SK-N-SH treated with all-trans-retinoic acid at 6 μM for 48 hours (cell line): ENCODE results near the gene RASA4B.

Source experiments
- ATAC-seq: fragments of 200-7000 bp; cut with Tn5 transposase; 3 replicates; pipeline ENCODE4 v1.9.1; 2020; ENCODE audit warnings: mild to moderate bottlenecking, moderate library complexity
- ARNTL ChIP-seq: fragments of 450-650 bp; formaldehyde crosslinking; IDR thresholded peaks from 2 replicates; pipeline ENCODE4 v1.5.0; 2020; ENCODE audit warnings: low read depth, mild to moderate bottlenecking, moderate library complexity, borderline replicate concordance
- CSDC2 ChIP-seq: fragments of 250-450 bp; sonication (Bioruptor Pico); IDR thresholded peaks from 2 replicates; pipeline ENCODE4 v1.5.0; 2020; ENCODE audit warnings: mild to moderate bottlenecking, moderate library complexity
- ESRRG ChIP-seq: fragments of 250-450 bp; sonication (Bioruptor Pico); IDR thresholded peaks from 2 replicates; pipeline ENCODE4 v1.6.1; 2021; ENCODE audit warnings: mild to moderate bottlenecking
- GLIS3 ChIP-seq: fragments of 250-450 bp; sonication (Bioruptor Pico); IDR thresholded peaks from 2 replicates; pipeline ENCODE4 v1.5.0; 2020; ENCODE audit warnings: mild to moderate bottlenecking, moderate library complexity
- ISL1 ChIP-seq: fragments of 250-450 bp; sonication (Bioruptor Pico); IDR thresholded peaks from 2 replicates; pipeline ENCODE4 v2.1.2; 2022; ENCODE audit warnings: mild to moderate bottlenecking, moderate library complexity
- OSR1 ChIP-seq: fragments of 250-450 bp; sonication (Bioruptor Pico); IDR thresholded peaks from 2 replicates; pipeline ENCODE4 v1.8.0; 2022; ENCODE audit warnings: moderate library complexity, mild to moderate bottlenecking, inconsistent platforms
- PPARA ChIP-seq: fragments of 250-450 bp; sonication (Bioruptor Pico); IDR thresholded peaks from 2 replicates; pipeline ENCODE4 v1.5.0; 2020; ENCODE audit warnings: mild to moderate bottlenecking, borderline replicate concordance
- RARB ChIP-seq: fragments of 250-450 bp; sonication (Bioruptor Pico); IDR thresholded peaks from 2 replicates; pipeline ENCODE4 v1.8.0; 2021; ENCODE audit warnings: mild to moderate bottlenecking, moderate library complexity
- TCF4 ChIP-seq: fragments of 250-450 bp; sonication (Bioruptor Pico); IDR thresholded peaks from 2 replicates; pipeline ENCODE4 v1.8.0; 2021; ENCODE audit warnings: mild to moderate bottlenecking, moderate library complexity, borderline replicate concordance
- TOX ChIP-seq: fragments of 250-450 bp; sonication (Bioruptor Pico); IDR thresholded peaks from 2 replicates; pipeline ENCODE4 v1.8.0; 2021; ENCODE audit warnings: mild to moderate bottlenecking, moderate library complexity, borderline replicate concordance
- ZC3H10 ChIP-seq: fragments of 250-450 bp; sonication (Bioruptor Pico); IDR thresholded peaks from 2 replicates; pipeline ENCODE4 v1.5.1; 2021; ENCODE audit warnings: mild to moderate bottlenecking, moderate library complexity
- ZFP30 ChIP-seq: fragments of 450-650 bp; formaldehyde crosslinking; IDR thresholded peaks from 2 replicates; pipeline ENCODE4 v1.5.0; 2022; ENCODE audit warnings: mild to moderate bottlenecking, moderate library complexity
- ZNF565 ChIP-seq: fragments of 450-650 bp; formaldehyde crosslinking; conservative IDR thresholded peaks from 2 replicates; pipeline ENCODE4 v1.5.0; 2020; ENCODE audit warnings: low read depth, mild to moderate bottlenecking, moderate library complexity
- ZNF70 ChIP-seq: fragments of 450-650 bp; formaldehyde crosslinking; IDR thresholded peaks from 2 replicates; pipeline ENCODE4 v1.5.0; 2020; ENCODE audit warnings: mild to moderate bottlenecking, moderate library complexity
- ZNF8 ChIP-seq: fragments of 450-650 bp; formaldehyde crosslinking; IDR thresholded peaks from 2 replicates; pipeline ENCODE4 v1.5.0; 2020; ENCODE audit warnings: mild to moderate bottlenecking, moderate library complexity
- TF ChIP-seq, protein P1 (sequence below): fragments of 250-450 bp; sonication (Bioruptor Pico); IDR thresholded peaks from 2 replicates; pipeline ENCODE4 v1.8.0; 2021; ENCODE audit warnings: low read depth, mild to moderate bottlenecking, moderate library complexity, borderline replicate concordance
- TF ChIP-seq, protein P2 (sequence below): fragments of 250-450 bp; sonication (Bioruptor Pico); IDR thresholded peaks from 2 replicates; pipeline ENCODE4 v1.5.0; 2020; ENCODE audit warnings: mild to moderate bottlenecking, moderate library complexity
- TF ChIP-seq, protein P3 (sequence below): fragments of 250-450 bp; sonication (Bioruptor Pico); IDR thresholded peaks from 2 replicates; pipeline ENCODE4 v1.5.1; 2020; ENCODE audit warnings: low read depth, mild to moderate bottlenecking, moderate library complexity
- TF ChIP-seq, protein P4 (sequence below): fragments of 250-450 bp; sonication (Bioruptor Pico); IDR thresholded peaks from 2 replicates; pipeline ENCODE4 v1.8.0; 2020; ENCODE audit warnings: mild to moderate bottlenecking, moderate library complexity, borderline replicate concordance

RASA4B gene

DNA sequence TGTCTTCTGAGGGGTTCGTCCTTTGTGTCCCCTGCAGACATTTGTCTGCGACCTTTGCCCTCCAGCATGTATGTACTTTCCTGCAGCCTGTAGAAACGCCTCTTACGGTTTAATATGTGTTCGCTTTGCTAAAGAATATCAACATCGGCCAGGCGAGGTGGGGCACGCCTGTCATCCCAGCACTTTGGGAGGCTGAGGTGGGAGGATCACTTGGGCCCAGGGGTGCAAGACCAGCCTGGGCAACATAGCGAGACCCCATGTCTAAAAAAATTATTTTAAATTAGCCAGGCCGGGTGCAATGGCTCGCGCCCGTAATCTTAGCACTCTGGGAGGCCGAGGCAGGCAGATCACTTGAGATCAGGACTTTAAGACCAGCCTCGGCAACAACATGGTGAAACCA lies 68.4 kb downstream of the RASA4B start:
- TF ChIP-seq TOX (CRISPR knock-in tag), result no peak
- TF ChIP-seq, protein P1, sequence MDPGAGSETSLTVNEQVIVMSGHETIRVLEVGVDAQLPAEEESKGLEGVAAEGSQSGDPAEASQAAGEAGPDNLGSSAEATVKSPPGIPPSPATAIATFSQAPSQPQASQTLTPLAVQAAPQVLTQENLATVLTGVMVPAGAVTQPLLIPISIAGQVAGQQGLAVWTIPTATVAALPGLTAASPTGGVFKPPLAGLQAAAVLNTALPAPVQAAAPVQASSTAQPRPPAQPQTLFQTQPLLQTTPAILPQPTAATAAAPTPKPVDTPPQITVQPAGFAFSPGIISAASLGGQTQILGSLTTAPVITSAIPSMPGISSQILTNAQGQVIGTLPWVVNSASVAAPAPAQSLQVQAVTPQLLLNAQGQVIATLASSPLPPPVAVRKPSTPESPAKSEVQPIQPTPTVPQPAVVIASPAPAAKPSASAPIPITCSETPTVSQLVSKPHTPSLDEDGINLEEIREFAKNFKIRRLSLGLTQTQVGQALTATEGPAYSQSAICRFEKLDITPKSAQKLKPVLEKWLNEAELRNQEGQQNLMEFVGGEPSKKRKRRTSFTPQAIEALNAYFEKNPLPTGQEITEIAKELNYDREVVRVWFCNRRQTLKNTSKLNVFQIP (CRISPR knock-in tag), result no peak
- no peak for TF ChIP-seq ESRRG (CRISPR knock-in tag)
- TF ChIP-seq, protein P2, sequence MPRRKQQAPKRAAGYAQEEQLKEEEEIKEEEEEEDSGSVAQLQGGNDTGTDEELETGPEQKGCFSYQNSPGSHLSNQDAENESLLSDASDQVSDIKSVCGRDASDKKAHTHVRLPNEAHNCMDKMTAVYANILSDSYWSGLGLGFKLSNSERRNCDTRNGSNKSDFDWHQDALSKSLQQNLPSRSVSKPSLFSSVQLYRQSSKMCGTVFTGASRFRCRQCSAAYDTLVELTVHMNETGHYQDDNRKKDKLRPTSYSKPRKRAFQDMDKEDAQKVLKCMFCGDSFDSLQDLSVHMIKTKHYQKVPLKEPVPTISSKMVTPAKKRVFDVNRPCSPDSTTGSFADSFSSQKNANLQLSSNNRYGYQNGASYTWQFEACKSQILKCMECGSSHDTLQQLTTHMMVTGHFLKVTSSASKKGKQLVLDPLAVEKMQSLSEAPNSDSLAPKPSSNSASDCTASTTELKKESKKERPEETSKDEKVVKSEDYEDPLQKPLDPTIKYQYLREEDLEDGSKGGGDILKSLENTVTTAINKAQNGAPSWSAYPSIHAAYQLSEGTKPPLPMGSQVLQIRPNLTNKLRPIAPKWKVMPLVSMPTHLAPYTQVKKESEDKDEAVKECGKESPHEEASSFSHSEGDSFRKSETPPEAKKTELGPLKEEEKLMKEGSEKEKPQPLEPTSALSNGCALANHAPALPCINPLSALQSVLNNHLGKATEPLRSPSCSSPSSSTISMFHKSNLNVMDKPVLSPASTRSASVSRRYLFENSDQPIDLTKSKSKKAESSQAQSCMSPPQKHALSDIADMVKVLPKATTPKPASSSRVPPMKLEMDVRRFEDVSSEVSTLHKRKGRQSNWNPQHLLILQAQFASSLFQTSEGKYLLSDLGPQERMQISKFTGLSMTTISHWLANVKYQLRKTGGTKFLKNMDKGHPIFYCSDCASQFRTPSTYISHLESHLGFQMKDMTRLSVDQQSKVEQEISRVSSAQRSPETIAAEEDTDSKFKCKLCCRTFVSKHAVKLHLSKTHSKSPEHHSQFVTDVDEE (CRISPR knock-in tag), result no peak
- no peak for TF ChIP-seq RARB (CRISPR knock-in tag)
- no peak for TF ChIP-seq ZNF70 (CRISPR knock-in tag)
- no peak for TF ChIP-seq ZNF565 (CRISPR knock-in tag)
- no peak for TF ChIP-seq ZFP30 (CRISPR knock-in tag)
- no peak for TF ChIP-seq ZC3H10 (CRISPR knock-in tag)
- no peak for TF ChIP-seq PPARA (CRISPR knock-in tag)
- no peak for TF ChIP-seq GLIS3 (CRISPR knock-in tag)
- no peak for TF ChIP-seq ISL1 (CRISPR knock-in tag)
- no peak for ATAC-seq

DNA sequence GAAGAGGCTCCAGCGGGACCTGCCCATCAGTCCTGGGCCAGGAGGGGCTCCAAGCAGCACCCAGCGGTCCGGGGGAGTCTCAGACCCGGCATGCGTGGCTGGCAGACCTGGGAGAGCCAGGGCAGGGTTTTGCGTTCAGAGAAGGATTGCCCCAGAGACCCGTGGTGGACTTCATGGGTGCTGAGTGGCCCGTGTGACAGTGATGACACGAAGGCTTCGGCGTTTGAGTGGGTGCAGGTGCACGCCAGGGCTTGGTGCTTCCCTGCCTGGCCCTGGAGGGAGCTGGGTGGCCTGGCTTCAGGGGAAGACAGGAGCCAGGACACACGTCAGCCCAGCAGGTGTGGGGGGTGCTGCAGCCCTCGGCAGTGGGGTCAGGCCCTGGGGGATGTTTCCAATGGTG lies 70.3 kb downstream of the RASA4B start:
- TF ChIP-seq ARNTL (CRISPR knock-in tag) (no peak), OSR1 (CRISPR knock-in tag) (no peak), ISL1 (CRISPR knock-in tag) (no peak)
- ATAC-seq, result no peak

DNA sequence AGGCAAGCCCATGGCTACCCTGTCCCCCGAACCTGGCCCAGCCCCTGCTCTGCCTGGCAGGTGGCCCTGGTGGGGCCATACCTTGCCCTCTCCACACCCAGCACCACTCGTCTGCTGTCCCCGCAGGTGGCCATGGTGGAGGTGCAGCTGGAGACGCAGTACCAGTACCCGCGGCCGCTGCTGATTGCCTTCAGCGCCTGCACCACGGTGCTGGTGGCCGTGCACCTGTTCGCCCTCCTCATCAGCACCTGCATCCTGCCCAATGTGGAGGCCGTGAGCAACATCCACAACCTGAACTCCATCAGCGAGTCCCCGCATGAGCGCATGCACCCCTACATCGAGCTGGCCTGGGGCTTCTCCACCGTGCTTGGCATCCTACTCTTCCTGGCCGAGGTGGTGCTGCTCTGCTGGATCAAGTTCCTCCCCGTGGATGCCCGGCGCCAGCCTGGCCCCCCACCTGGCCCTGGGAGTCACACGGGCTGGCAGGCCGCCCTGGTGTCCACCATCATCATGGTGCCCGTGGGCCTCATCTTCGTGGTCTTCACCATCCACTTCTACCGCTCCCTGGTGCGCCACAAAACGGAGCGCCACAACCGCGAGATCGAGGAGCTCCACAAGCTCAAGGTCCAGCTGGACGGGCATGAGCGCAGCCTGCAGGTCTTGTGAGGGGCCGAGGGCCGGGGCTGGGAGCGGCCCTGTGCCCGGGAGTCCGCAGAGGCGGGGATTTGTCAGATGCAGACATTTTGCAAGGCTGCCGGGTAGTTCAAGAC lies 71.0 kb downstream of the RASA4B start:
- TF ChIP-seq CSDC2 (CRISPR knock-in tag) (no peak), GLIS3 (CRISPR knock-in tag) (no peak)
- no peak for ATAC-seq

DNA sequence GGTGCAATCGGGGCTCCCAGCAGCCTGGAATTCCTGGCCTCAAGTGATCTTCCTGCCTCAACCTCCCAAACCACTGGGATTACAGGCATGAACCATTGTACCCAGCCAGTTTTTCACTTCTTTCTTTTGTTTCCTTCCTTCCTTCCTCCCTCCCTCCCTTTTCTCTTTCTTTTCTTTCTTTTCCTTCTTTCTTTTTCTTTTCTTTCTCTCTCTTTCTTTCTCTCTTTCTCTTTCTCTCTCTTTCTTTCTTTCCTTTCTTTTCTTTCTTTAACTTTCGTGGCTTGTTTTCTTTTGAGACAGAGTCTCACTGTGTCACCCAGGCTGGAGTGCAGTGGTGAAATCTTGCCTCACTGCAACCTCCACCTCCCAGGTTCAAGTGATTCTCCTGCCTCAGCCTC lies 71.9 kb downstream of the RASA4B start:
- no peak for ATAC-seq
- TF ChIP-seq PPARA (CRISPR knock-in tag), result no peak

DNA sequence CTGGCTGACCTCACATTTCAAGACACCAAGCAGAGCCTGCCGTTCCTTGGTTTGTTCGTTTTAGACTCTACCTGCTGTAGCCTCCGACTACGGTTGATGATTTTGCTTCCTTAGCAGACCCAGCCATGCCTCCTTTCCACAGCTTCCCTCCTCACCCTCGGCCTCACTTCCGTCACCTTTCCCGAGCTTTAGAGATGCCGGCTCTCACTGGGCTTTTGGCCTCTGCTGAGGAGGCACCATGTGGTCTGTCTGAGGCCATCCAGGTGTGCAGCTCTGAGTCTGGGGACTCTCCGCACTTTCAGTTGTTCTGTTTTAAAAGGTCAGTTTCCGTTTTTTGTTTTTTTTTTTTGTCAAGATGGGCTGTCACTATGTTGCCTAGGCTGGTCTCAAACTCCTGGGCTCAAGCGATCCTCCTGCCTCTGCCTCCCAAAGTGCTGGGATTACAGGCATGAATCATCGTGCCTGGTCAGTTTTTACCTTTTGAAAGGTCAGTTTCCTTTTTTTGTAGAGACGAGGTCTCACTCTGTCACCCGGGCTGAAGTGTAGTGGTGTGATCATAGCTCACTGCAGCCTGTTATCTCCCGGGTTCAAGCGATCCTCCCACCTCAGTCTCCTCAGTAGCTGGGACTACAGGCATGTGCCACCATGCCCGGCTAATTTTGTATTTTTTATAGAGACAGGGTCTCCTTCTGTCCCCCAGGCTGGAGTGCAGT lies 72.5 kb downstream of the RASA4B start:
- ATAC-seq, result no peak
- TF ChIP-seq, protein P3, sequence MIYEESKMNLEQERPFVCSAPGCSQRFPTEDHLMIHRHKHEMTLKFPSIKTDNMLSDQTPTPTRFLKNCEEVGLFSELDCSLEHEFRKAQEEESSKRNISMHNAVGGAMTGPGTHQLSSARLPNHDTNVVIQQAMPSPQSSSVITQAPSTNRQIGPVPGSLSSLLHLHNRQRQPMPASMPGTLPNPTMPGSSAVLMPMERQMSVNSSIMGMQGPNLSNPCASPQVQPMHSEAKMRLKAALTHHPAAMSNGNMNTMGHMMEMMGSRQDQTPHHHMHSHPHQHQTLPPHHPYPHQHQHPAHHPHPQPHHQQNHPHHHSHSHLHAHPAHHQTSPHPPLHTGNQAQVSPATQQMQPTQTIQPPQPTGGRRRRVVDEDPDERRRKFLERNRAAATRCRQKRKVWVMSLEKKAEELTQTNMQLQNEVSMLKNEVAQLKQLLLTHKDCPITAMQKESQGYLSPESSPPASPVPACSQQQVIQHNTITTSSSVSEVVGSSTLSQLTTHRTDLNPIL, result no peak
- TF ChIP-seq ZNF8, result no peak
- TF ChIP-seq ZNF70 (CRISPR knock-in tag), result no peak
- TF ChIP-seq, protein P2 (CRISPR knock-in tag), result no peak
- TF ChIP-seq RARB (CRISPR knock-in tag), result no peak
- TF ChIP-seq, protein P4, sequence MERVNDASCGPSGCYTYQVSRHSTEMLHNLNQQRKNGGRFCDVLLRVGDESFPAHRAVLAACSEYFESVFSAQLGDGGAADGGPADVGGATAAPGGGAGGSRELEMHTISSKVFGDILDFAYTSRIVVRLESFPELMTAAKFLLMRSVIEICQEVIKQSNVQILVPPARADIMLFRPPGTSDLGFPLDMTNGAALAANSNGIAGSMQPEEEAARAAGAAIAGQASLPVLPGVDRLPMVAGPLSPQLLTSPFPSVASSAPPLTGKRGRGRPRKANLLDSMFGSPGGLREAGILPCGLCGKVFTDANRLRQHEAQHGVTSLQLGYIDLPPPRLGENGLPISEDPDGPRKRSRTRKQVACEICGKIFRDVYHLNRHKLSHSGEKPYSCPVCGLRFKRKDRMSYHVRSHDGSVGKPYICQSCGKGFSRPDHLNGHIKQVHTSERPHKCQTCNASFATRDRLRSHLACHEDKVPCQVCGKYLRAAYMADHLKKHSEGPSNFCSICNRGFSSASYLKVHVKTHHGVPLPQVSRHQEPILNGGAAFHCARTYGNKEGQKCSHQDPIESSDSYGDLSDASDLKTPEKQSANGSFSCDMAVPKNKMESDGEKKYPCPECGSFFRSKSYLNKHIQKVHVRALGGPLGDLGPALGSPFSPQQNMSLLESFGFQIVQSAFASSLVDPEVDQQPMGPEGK (CRISPR knock-in tag), result no peak
- no peak for TF ChIP-seq ZFP30 (CRISPR knock-in tag)
- TF ChIP-seq OSR1 (CRISPR knock-in tag), result no peak
- no peak for TF ChIP-seq TCF4 (CRISPR knock-in tag)
- no peak for TF ChIP-seq ZNF565 (CRISPR knock-in tag)
- no peak for TF ChIP-seq ZC3H10 (CRISPR knock-in tag)
- TF ChIP-seq PPARA (CRISPR knock-in tag), result no peak
- no peak for TF ChIP-seq ARNTL (CRISPR knock-in tag)
- TF ChIP-seq CSDC2 (CRISPR knock-in tag), result no peak
- no peak for TF ChIP-seq ESRRG (CRISPR knock-in tag)
- no peak for TF ChIP-seq TOX (CRISPR knock-in tag)
- no peak for TF ChIP-seq GLIS3 (CRISPR knock-in tag)
